HG03159 (cell line): Measurements from ENCODE around the gene INPP5A.
"Not testable (repeated sequence)": the region's sequence is repeated elsewhere in the genome, so short reads cannot be mapped to it uniquely, and the experiment has no call there.

Experiments
- ATAC-seq: cut with Tn5 transposase; IDR thresholded peaks from one replicate; pipeline ENCODE4 v1.9.1; 2021; ENCODE audit warnings: mild to moderate bottlenecking, moderate library complexity; ENCODE audit not compliant: unreplicated experiment

Gene INPP5A

GRCh38 chr10:132503581-132504421, 33.8 kb upstream of the INPP5A start:
- no peak for ATAC-seq

GRCh38 chr10:132504501-132505272, 32.9 kb upstream of the INPP5A start:
- no peak for ATAC-seq

DNA sequence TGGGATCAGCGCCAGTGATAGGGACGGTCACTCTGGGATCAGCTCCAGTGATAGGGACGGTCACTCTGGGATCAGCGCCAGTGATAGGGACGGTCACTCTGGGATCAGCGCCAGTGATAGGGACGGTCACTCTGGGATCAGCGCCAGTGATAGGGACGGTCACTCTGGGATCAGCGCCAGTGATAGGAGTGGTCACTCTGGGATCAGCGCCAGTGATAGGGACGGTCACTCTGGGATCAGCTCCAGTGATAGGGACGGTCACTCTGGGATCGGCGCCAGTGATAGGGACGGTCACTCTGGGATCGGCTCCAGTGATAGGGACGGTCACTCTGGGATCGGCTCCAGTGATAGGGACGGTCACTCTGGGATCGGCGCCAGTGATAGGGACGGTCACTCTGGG, 32.0 kb upstream of the INPP5A start:
- ATAC-seq, result not testable (repeated sequence)

DNA sequence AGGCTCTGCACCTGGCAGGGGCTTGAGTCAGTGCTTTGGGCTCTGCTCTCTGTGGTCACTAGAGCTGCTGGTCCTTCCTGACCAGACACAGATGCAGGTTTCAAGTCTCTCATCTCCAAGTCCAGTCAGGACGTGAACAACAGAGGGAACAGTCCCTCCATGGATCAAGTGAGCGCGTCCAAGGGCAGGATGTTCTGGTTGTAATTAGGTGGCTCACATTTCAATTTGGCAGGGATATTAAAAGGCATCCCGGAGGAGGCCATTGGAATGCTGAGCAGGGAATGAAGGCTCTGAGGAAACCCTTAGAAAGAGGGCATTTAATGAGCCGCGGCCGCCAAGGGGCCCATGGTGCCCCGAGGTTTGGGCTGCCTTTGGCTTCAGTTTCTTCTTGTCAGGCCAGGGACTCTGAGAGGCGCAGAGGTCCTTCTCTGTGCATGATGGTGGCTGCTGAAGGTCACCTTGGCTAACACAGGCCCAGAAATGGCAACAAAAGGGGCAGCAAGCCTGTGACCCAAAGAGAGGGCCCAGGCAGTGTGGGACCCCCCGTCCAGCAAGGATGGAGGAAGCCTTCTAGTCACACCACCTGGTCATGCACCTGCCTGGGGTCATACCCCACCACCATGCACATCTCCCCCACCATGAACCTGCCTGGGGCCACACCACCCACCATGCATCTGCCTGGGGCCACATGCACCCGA, 30.7 kb upstream of the INPP5A start:
- ATAC-seq, result no peak

- no peak for ATAC-seq
Observed at GRCh38 chr10:132507409-132507955, 30.1 kb upstream of the INPP5A start.

GRCh38 chr10:132507956-132508490, 29.6 kb upstream of the INPP5A start:
- ATAC-seq, result no peak

DNA sequence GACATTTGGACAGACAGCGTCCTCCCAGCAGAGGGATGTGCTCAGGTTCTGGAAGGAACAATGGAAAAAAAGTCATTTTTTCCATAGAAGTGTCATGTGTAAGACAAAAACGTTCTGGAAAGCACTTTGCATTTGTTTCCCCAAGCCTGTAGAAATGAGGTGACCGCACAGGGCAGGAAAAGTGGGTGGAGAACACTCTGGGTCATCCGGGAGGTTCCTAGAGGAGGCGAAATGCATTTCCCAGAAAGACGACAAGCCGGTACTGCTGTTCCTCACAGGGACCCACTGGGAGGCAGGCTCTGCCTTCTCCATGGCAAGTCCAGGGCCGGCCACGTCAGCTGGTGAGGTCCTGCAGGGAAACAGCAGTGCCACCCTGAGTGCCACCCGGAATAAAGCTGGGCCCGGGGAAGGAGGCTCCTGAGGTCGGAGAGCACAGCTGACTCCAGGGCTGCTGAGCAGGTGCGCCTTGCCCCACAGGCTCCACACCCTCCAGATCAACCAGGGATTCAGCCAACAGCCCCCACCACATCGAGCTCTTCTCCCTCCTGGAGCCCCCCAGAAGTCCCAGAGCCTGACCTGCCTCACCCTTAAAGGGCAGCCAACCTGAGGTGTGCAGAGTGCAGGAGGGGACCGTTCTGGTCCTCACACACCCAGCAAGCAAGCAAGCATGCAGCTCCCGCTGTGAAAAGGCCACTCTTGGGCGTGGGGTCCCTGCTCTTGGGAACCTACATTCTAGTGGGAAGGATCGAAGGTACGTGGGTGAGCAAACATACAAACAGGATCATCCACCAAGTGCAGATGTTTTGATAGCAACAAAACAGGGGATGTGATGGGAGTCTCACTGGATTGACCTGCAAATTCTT, 28.8 kb upstream of the INPP5A start:
- no peak for ATAC-seq

- ATAC-seq, result no peak
Observed at GRCh38 chr10:132509506-132510173, 27.9 kb upstream of the INPP5A start.

GRCh38 chr10:132510174-132510611, 27.4 kb upstream of the INPP5A start:
- ATAC-seq, result no peak

DNA sequence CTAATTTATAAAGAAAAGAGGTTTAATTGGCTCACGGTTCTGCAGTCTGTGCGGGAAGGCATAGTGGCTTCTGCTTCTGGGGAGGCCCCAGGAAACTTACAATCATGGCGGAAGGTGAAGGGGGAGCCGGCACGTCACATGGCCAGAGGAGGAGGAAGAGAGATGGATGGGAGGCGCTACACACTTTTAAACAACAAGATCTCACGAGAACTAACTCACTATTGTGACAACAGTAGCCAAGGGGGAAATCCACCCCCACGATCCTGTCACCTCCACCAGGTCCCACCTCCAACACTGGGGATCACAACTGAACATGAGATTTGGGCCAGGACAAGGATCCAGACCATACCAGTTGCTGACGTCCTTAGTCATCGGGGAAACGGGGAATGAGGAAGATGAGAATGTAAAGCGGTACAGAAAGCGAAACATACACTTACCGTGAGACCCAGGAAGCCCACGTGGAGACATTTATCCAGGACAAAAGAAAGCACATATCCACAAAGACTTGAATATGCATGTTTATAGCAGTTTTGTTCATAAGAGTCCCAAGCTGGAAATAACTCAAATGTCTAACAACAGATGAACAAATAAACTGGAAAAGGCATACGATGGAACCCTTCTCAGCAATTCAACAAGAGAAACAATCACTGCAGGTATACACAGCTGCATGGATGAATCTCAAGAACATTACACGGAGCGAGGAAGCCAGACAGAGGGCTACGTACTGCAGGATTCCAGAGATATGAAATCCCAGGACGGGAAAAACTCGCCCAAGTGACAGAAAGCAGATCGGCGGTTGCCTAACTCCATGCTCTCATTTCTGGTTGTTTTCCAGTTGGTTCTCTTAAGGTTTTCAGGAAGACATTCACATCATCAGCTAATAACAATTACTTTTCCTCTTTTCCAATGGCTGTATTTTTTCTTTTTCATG, 26.2 kb upstream of the INPP5A start:
- no peak for ATAC-seq

- no peak for ATAC-seq
Observed at GRCh38 chr10:132512052-132512442, 25.5 kb upstream of the INPP5A start.

DNA sequence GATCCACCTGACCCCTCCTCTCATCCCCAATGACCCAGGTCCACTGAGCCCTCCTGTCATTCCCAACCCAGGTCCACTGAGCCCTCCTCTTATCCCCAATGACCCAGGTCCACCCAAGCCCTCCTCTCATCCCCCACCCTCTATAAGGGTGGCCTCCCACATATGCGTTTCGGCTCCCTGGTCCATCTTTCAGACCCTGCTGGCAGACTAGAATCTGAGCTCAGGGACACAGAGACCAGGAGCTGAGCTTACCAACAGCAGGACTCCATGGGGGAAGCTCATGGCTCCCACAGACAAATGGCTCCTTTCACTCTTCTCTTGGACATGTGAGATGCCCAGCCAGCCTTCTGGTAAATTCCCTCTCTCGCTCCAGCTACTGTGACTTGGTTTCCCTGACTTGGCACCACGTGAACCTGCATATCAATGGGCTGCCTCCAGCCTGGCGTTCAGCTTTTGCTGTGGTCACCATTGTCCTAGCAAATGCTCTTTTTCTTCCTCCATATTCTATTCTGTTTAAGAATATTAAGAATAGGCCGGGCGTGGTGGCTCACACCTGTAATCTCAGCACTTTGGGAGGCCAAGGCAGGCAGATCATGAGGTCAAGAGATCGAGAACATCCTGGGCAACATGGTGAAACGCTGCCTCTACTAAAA, 24.8 kb upstream of the INPP5A start:
- ATAC-seq, result no peak

- ATAC-seq, result no peak
Observed at GRCh38 chr10:132514821-132515520, 22.6 kb upstream of the INPP5A start.

DNA sequence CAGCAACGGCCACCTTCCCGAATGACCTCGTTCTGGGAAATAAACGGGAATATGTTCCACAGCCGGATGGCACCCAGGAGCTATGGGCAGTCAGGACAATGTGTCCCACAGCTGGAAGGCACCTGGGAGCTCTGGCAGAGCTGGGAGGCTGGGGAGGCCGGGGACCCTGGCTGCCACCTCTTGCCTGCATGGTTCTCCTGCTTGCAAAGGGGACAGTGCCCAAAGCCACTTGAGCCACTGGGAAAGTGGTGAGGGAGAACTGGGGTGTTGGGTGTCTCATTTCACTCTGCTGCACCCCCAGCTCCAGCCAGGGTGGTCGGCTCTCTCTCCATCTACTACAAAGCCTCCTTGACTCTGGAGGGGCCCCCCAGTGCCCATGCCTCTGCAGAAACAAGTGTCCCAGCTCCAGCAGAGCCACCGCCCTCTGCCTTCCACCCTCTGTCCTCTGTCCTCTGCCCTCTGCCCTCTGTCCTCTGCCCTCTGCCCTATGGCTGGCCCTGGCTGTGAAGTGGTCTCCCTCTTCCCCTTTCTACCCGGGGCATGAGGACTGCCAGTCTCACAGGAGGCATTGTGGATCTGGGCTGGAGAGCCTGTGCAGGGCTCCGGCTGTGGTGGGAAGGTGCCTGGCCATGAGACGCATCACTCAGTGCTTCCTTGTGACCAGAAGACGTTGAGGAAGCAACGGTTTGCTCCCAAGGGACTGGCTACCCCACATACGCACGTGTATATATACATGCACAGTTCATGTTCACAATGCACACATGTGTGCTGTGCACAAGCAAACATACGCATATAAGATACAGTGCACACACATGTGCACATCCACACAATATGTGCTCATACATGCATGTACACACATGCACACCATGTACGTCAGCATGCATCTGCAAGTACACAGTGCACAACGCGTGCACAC, 21.5 kb upstream of the INPP5A start:
- no peak for ATAC-seq

DNA sequence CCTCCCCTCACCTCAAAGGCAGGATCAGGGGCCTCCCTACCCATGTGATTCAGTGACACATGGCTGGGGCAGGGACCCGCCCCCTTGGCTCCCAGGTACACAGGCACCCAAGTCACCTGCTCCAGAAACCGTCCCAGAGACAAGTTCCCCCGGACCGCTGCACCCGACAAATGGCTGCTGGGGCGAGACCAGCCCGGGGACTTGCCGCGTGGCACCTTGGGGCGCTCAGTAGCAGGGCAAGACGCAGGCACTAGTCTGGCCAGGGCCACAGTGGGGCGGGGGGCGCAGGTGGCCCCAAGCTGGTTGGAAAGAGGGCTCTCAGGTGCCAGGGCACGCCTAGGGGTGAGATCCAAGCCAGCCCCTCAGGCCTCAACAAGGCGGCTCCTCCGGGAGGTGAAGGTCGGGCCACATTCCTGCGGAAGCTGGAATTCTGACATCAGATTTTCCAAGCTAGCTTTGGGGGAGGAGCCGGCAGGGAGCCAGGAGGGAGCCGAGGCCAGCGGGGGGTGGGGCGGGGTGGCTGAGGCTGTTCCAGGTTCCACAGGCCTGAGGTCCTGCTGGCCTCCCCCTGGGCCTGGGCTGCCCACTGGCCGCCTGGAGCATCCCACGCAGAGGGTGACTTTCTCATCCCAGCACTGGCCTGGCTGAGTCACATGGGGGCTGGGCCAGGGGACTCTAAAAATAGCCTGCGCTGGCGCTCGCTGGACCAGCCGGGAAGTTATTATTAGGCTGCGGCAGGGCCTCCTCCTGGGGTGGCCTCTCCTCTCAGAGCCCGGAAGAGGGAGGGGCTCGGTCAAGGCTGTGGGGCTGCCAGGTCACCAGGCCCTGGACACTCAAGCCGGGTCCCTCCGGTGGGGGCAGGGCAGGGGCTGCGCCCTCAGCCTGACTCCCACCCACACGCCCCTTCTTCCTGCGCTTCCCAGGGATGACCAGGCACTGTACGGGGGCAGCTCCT, 20.5 kb upstream of the INPP5A start:
- ATAC-seq, result no peak
